H1 (cell line): ENCODE measurements around the gene RSAD1. TPM values are rescaled to one million over a fixed set of nuclear protein-coding genes. Genes with fewer than 3 reads are reported as not detected.
"Not testable (repeated sequence)": the region's sequence is repeated elsewhere in the genome, so short reads cannot be mapped to it uniquely, and the experiment has no call there.

ENCODE experiments used
- CTCF ChIA-PET: fragments of 300-600 bp; sonication (Branson Sonifier 250); formaldehyde crosslinking; loops from one replicate; lab custom pipeline; 2021; ENCODE audit not compliant: partially characterized antibody; lab: Charles Lee
- POLR2A ChIA-PET: fragments of 300-600 bp; sonication (Branson Sonifier 250); formaldehyde crosslinking; loops from one replicate; lab custom pipeline; 2021; ENCODE audit warnings: inconsistent platforms; ENCODE audit not compliant: partially characterized antibody; lab: Charles Lee
- DNase-seq, 2 experiments: peaks; one replicate each; pipeline versions ENCODE4 v3.0.0 to v3.0.0-alpha.2; 2010 to 2022; ENCODE audit warnings: low spot score in 2 of 2, low read depth in 1 of 2, mixed read lengths in 1 of 2
- FAIRE-seq: peaks from 2 replicates; lab custom pipeline; 2011; peaks lifted over from hg19 to GRCh38; lab: Jason Lieb, UNC
- H2AFZ ChIP-seq: 2 replicates; pipeline ENCODE4 v1.8.1; 2012; ENCODE audit warnings: low read length, inconsistent platforms
- H2AK5ac ChIP-seq: 2 replicates; pipeline ENCODE4 v1.6.1; 2013; ENCODE audit warnings: low read depth, low read length
- H2BK120ac ChIP-seq: replicated peaks from 2 replicates; pipeline ENCODE3; 2013; ENCODE audit warnings: low read depth, low read length, inconsistent platforms
- H2BK12ac ChIP-seq: 2 replicates; pipeline ENCODE4 v1.6.1; 2013; ENCODE audit warnings: low read depth, low read length
- H2BK15ac ChIP-seq: 2 replicates; pipeline ENCODE4 v1.6.1; 2013; ENCODE audit warnings: low read length
- H2BK20ac ChIP-seq: 2 replicates; pipeline ENCODE4 v1.6.1; 2013; ENCODE audit warnings: low read length
- H2BK5ac ChIP-seq: 2 replicates; pipeline ENCODE4 v1.6.1; 2013; ENCODE audit warnings: low read depth, low read length
- H3K14ac ChIP-seq: 2 replicates; pipeline ENCODE4 v1.6.1; 2013; ENCODE audit warnings: inconsistent platforms; ENCODE audit not compliant: insufficient read length
- H3K18ac ChIP-seq: 2 replicates; pipeline ENCODE4 v1.6.1; 2013; ENCODE audit warnings: low read length; ENCODE audit errors: extremely low read depth
- H3K23ac ChIP-seq: 2 replicates; pipeline ENCODE4 v1.6.1; 2013; ENCODE audit warnings: inconsistent platforms; ENCODE audit not compliant: insufficient read length
- H3K23me2 ChIP-seq: 2 replicates; pipeline ENCODE4 v1.6.1; 2013; ENCODE audit warnings: low read depth, low read length
- H3K27ac ChIP-seq: 2 replicates; pipeline ENCODE4 v1.6.1; 2011; ENCODE audit warnings: low read depth, low read length, inconsistent platforms
- H3K27me3 ChIP-seq, 4 experiments: replicated peaks in 1 of 4; 1 replicate in 1 of 4; 2 replicates in 3 of 4; pipeline versions ENCODE4 v1.6.1 to v1.8.1; 2011 to 2013; ENCODE audit warnings: low read length in 3 of 4, mild to moderate bottlenecking in 3 of 4, inconsistent platforms in 2 of 4, mixed read lengths in 2 of 4, moderate library complexity in 1 of 4; ENCODE audit not compliant: control insufficient read depth in 3 of 4, insufficient read depth in 3 of 4; ENCODE audit errors: extremely low read depth in 1 of 4
- H3K36me3 ChIP-seq, 4 experiments: 2 replicates each; pipeline versions ENCODE4 v1.6.1 to v1.8.1; 2011 to 2013; ENCODE audit warnings: mild to moderate bottlenecking in 4 of 4, low read length in 3 of 4, moderate library complexity in 2 of 4, control low read depth in 1 of 4, inconsistent platforms in 1 of 4; ENCODE audit not compliant: insufficient read depth in 4 of 4, control insufficient read depth in 2 of 4
- H3K4ac ChIP-seq: replicated peaks from 2 replicates; pipeline ENCODE3; 2013; ENCODE audit warnings: low read length, low read depth, mixed read lengths, inconsistent platforms; ENCODE audit not compliant: insufficient read length
- H3K4me1 ChIP-seq, 4 experiments: replicated peaks in 1 of 4; 1 replicate in 1 of 4; 2 replicates in 3 of 4; pipeline versions ENCODE4 v1.6.1 to v1.8.1; 2011 to 2013; ENCODE audit warnings: low read length in 3 of 4, inconsistent platforms in 2 of 4, mixed read lengths in 1 of 4; ENCODE audit not compliant: insufficient read depth in 4 of 4, control insufficient read depth in 3 of 4
- H3K4me2 ChIP-seq, 2 experiments: 2 replicates each; pipeline versions ENCODE4 v1.6.1 to v1.8.1; 2011 to 2013; ENCODE audit warnings: low read depth in 2 of 2, low read length in 2 of 2, control low read depth in 1 of 2, inconsistent platforms in 1 of 2, mild to moderate bottlenecking in 1 of 2; ENCODE audit not compliant: insufficient read depth in 1 of 2
- H3K4me3 ChIP-seq, 4 experiments: fragments of 200-600, 300-600 bp in 1 of 4; sonication (generic), shearing (Covaris generic), sonication (Bioruptor Twin) in 1 of 4; 2 replicates each; pipeline versions ENCODE4 v1.5.1 to v1.8.1; 2011 to 2016; ENCODE audit warnings: low read length in 4 of 4, low read depth in 3 of 4, control low read depth in 2 of 4, inconsistent platforms in 2 of 4, mild to moderate bottlenecking in 2 of 4, mixed read lengths in 1 of 4, moderate library complexity in 1 of 4; ENCODE audit not compliant: insufficient read depth in 2 of 4; ENCODE audit errors: extremely low read depth in 1 of 4
- H3K56ac ChIP-seq: replicated peaks from 2 replicates; pipeline ENCODE3; 2013; ENCODE audit warnings: low read depth, mild to moderate bottlenecking, mixed read lengths, low read length, inconsistent platforms; ENCODE audit not compliant: insufficient read length
- H3K79me1 ChIP-seq: 2 replicates; pipeline ENCODE4 v1.6.1; 2013; ENCODE audit warnings: low read depth, low read length, control low read depth
- H3K79me2 ChIP-seq, 2 experiments: 2 replicates each; pipeline versions ENCODE4 v1.6.1 to v1.8.1; 2012 to 2013; ENCODE audit warnings: low read length in 2 of 2, mild to moderate bottlenecking in 2 of 2, inconsistent platforms in 1 of 2; ENCODE audit not compliant: insufficient read depth in 2 of 2, control insufficient read depth in 1 of 2
- H3K9ac ChIP-seq, 4 experiments: replicated peaks in 1 of 4; 1 replicate in 1 of 4; 2 replicates in 3 of 4; pipeline versions ENCODE4 v1.6.1 to v1.8.1; 2011 to 2013; ENCODE audit warnings: low read depth in 3 of 4, low read length in 3 of 4, control low read depth in 2 of 4, mild to moderate bottlenecking in 2 of 4, moderate library complexity in 2 of 4, inconsistent platforms in 1 of 4; ENCODE audit errors: extremely low read depth in 1 of 4
- H3K9me3 ChIP-seq, 2 experiments: 2 replicates each; pipeline versions ENCODE4 v1.6.1 to v1.8.1; 2012 to 2013; ENCODE audit warnings: mild to moderate bottlenecking in 2 of 2, moderate library complexity in 2 of 2, control low read depth in 1 of 2, inconsistent platforms in 1 of 2, low read depth in 1 of 2, low read length in 1 of 2, mixed read lengths in 1 of 2; ENCODE audit not compliant: insufficient read depth in 2 of 2
- H4K20me1 ChIP-seq, 2 experiments: replicated peaks in 1 of 2; 2 replicates each; pipeline versions ENCODE3 to v1.8.1; 2011 to 2013; ENCODE audit warnings: inconsistent platforms in 2 of 2, low read length in 2 of 2, mild to moderate bottlenecking in 1 of 2; ENCODE audit not compliant: insufficient read depth in 2 of 2, control insufficient read depth in 1 of 2
- H4K5ac ChIP-seq: 2 replicates; pipeline ENCODE4 v1.6.1; 2013; ENCODE audit warnings: low read length, low read depth, mixed read lengths, inconsistent platforms; ENCODE audit not compliant: insufficient read length
- H4K8ac ChIP-seq: 2 replicates; pipeline ENCODE4 v1.8.0; 2013; ENCODE audit warnings: mild to moderate bottlenecking, moderate library complexity, low read length, inconsistent platforms; ENCODE audit not compliant: insufficient read depth; ENCODE audit errors: extremely low read depth
- H4K91ac ChIP-seq: replicated peaks from 2 replicates; pipeline ENCODE3; 2013; ENCODE audit warnings: low read length, mixed read lengths, inconsistent platforms; ENCODE audit not compliant: insufficient read length
- MAFK ChIP-seq: IDR thresholded peaks from 2 replicates; pipeline ENCODE4 v1.6.1; 2012; ENCODE audit warnings: low read depth, mild to moderate bottlenecking, improper control_type of control experiment, low read length
- WGBS, 2 experiments: shearing (Covaris generic) in 1 of 2; methylation state at CpG; one replicate each; pipeline versions ENCODE4 v1.1.6 to v1.1.7; 2013 to 2015; ENCODE audit warnings: low lambda C conversion rate in 2 of 2, mixed read lengths in 2 of 2, inconsistent platforms in 1 of 2, low coverage in 1 of 2, missing lambda C conversion rate in 1 of 2; ENCODE audit not compliant: insufficient replicate concordance in 2 of 2, insufficient coverage in 1 of 2, insufficient read length in 1 of 2; ENCODE audit errors: extremely low coverage in 1 of 2, missing lambda C conversion rate in 1 of 2; 5-methylcytosine and 5-hydroxymethylcytosine counted together
- polyA plus RNA-seq, 7 experiments: library from polyadenylated mRNA; depleted of rRNA in 3 of 7; stranded (reverse) in 5 of 7; unstranded in 2 of 7; fragments of >200 nt in 5 of 7; fragments of 200-250 nt in 2 of 7; gene quantifications; 1 replicate in 5 of 7; 2 replicates in 1 of 7; 4 replicates in 1 of 7; pipeline versions ENCODE4 v1.2.1 to v1.2.3, GENCODE V29; 2011 to 2013; ENCODE audit warnings: missing spikeins in 2 of 7, mixed read lengths in 2 of 7
- total RNA-seq: library from RNA; stranded (reverse); fragmentation: NEBNext Ultra II Directional; extraction: Animal tissue kit (Norgen Biotek cat#: 25700); gene quantifications from 2 replicates; pipeline ENCODE4 v1.2.1, GENCODE V29; 2021
- TF ChIP-seq, protein P1 (sequence below), 3 experiments: IDR thresholded peaks; 1 replicate in 2 of 3; 2 replicates in 1 of 3; pipeline versions ENCODE4 v1.5.1 to v1.6.1; 2011; ENCODE audit warnings: low read length in 3 of 3, mild to moderate bottlenecking in 3 of 3, inconsistent platforms in 2 of 3, low read depth in 1 of 3, moderate library complexity in 1 of 3; ENCODE audit not compliant: insufficient read depth in 1 of 3; ENCODE audit errors: control extremely low read depth in 1 of 3

Gene RSAD1
- total and polyA plus RNA-seq, 2 of the 8 experiments (the other 6 are each of a cell fraction or from before 2014, with no cell fraction given): 17.9 to 33.5 TPM

DNA sequence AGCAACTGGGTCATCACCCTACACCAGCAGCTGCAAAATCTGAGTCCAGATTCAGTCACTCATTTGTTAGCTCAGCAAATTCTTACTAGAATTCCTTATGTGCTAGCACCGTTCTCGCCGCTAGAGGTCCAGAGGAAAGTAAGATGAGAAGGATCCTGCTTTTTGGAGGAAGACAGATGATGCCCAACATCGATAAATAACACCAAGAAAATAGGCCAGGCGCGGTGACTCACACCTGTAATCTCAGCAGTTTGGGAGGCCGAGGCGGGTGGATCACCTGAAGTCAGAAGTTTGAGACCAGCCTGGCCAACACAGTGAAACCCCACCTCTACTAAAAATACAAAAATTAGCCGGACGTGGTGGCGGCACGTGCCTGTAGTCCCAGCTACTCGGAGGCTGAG, 5.9 kb upstream of the RSAD1 start:
- H3K4ac ChIP-seq, H2BK20ac ChIP-seq, H2BK120ac ChIP-seq, H4K8ac ChIP-seq, H3K27ac ChIP-seq, H3K9ac ChIP-seq, H3K23ac ChIP-seq, H3K36me3 ChIP-seq, H3K4me3 ChIP-seq, H3K4me2 ChIP-seq, H2BK5ac ChIP-seq, H2AK5ac ChIP-seq, H4K5ac ChIP-seq, H3K56ac ChIP-seq, H3K18ac ChIP-seq, H3K14ac ChIP-seq, H3K79me2 ChIP-seq, H4K91ac ChIP-seq, H2BK12ac ChIP-seq, H2BK15ac ChIP-seq, H3K9me3 ChIP-seq, H3K23me2 ChIP-seq, H2AFZ ChIP-seq, FAIRE-seq, H4K20me1 ChIP-seq, H3K79me1 ChIP-seq, DNase-seq: not testable (repeated sequence)
- WGBS, 2 experiments: 87% methylated on average over 13 of the region's 13 CpGs; no CpG with 5 or more reads in 1 of the 2 experiments
- H3K27me3 ChIP-seq: peaks cover 8 to 31% (median 23%) of the 10 kb centered on the region in 4 experiments; a peak in 6 of 7 replicates
- ChIA-PET POLR2A (interaction anchor here (1.1 kb wide), 1 partner anchor 41 kb away, joined by 3 read pairs; no protein-coding TSS in a partner anchor), CTCF (interaction anchor here (0.6 to 8.8 kb wide), 11 partner anchors 10 to 147 kb away, joined by 3 to 49 read pairs (median 4); partner anchors contain the start of gene LRRC59)
- TF ChIP-seq, protein P1, sequence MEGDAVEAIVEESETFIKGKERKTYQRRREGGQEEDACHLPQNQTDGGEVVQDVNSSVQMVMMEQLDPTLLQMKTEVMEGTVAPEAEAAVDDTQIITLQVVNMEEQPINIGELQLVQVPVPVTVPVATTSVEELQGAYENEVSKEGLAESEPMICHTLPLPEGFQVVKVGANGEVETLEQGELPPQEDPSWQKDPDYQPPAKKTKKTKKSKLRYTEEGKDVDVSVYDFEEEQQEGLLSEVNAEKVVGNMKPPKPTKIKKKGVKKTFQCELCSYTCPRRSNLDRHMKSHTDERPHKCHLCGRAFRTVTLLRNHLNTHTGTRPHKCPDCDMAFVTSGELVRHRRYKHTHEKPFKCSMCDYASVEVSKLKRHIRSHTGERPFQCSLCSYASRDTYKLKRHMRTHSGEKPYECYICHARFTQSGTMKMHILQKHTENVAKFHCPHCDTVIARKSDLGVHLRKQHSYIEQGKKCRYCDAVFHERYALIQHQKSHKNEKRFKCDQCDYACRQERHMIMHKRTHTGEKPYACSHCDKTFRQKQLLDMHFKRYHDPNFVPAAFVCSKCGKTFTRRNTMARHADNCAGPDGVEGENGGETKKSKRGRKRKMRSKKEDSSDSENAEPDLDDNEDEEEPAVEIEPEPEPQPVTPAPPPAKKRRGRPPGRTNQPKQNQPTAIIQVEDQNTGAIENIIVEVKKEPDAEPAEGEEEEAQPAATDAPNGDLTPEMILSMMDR (IDR thresholded peaks at IDR 0.05; ENCODE audit: control extremely low read depth in 1 of 3, insufficient read depth in 1 of 3, low read depth in 1 of 3, low read length in 3 of 3): peak in 2 of 3 experiments; percentile 10 to 29; a peak in 1 of 4 replicates
- TF ChIP-seq MAFK: 0 out of 2 replicates have a peak, but pooled peaks have one; percentile 13
- peaks cover 0 to 11% (median 9%) of the 10 kb centered on the region in 4 experiments; a peak in 6 of 7 replicates for H3K4me1 ChIP-seq
